Lower lobe of right lung (tissue), 2 donors: ENCODE results near the gene G3BP2. TPM values are rescaled to one million over a fixed set of nuclear protein-coding genes. Genes with fewer than 3 reads are reported as not detected.

Experiments
- ATAC-seq, 2 donors: fragments of 200-7000 bp; cut with Tn5 transposase; one replicate each; pipeline ENCODE4 v1.9.1; 2020 to 2022; ENCODE audit warnings: mild to moderate bottlenecking in 2 of 2, moderate library complexity in 2 of 2
- DNase-seq: peaks from one replicate; pipeline ENCODE4 v3.0.0-alpha.2; 2020
- H3K27ac ChIP-seq: fragments of 200-600 bp; one replicate; pipeline ENCODE4 v1.8.0; 2022
- H3K27me3 ChIP-seq: fragments of 200-600 bp; one replicate; pipeline ENCODE4 v1.8.0; 2022; ENCODE audit warnings: low read depth
- H3K36me3 ChIP-seq: fragments of 200-600 bp; one replicate; pipeline ENCODE4 v1.8.0; 2022; ENCODE audit warnings: mild to moderate bottlenecking
- H3K4me1 ChIP-seq: fragments of 200-600 bp; one replicate; pipeline ENCODE4 v1.8.0; 2022
- H3K4me3 ChIP-seq: fragments of 200-600 bp; one replicate; pipeline ENCODE4 v1.8.0; 2022; ENCODE audit warnings: mild to moderate bottlenecking
- H3K9me3 ChIP-seq: fragments of 200-600 bp; one replicate; pipeline ENCODE4 v1.8.0; 2022
- CTCF ChIP-seq: fragments of 200-600 bp; IDR thresholded peaks from one replicate; pipeline ENCODE4 v1.8.0; 2022; ENCODE audit warnings: antibody characterized with exemption, mild to moderate bottlenecking
- intact Hi-C: fragments of 100-400 bp; cut with DNase I; formaldehyde crosslinking; loops from one replicate; pipeline ENCODE4 v1.11.0; 2022
- total RNA-seq: library from RNA; stranded (reverse); fragmentation: NEBNext Ultra II Directional; extraction: Animal tissue kit (Norgen Biotek cat#: 25700); gene quantifications from one replicate; pipeline ENCODE4 v1.2.1, GENCODE V29; 2021
- donor health status: DM: no; HTN: yes; CAD: no; lungs with severe emphysema.

Gene G3BP2
- total RNA-seq, 1 donor from 2014 or later = 101 TPM

- intact Hi-C loops = no loop called here
- TF ChIP-seq CTCF = no peak
- no peaks in the 10 kb centered on the region for H3K36me3 ChIP-seq
- H3K27me3 ChIP-seq = no peaks in the 10 kb centered on the region
- no peak for ATAC-seq
- H3K27ac ChIP-seq = no peak overlapping the region
- H3K4me1 ChIP-seq = no peaks in the 10 kb centered on the region
- no peaks in the 10 kb centered on the region for H3K9me3 ChIP-seq
- DNase-seq = no peak
- H3K4me3 ChIP-seq = no peak overlapping the region
These were observed 67.3 kb downstream of the G3BP2 start for GRCh38 chr4:75605928-75606327.

GRCh38 chr4:75599647-75600046, 73.6 kb downstream of the G3BP2 start:
- no peak overlapping the region for H3K4me3 ChIP-seq

DNA sequence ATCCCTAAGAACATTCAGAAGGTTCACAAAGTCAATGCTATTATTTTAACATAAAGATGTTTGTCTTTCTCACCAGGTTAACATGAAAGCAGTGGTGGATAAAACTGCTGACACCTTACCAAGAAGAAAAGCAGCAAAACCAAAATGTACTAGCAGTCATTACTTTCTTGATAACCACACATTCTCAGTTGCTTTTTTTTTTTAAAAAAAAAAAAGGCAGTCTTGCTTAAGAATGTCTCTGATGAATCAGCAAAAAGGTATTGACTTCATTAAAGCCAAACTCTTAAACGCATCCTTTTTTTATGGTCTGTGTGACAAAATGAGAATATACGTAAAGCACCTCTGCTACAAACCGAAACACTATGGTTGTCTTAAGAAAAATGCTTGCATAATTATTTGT, 74.8 kb downstream of the G3BP2 start:
- Histone ChIP-seq H3K9me3 (no peaks in the 10 kb centered on the region), H3K27ac (no peak overlapping the region), H3K36me3 (no peaks in the 10 kb centered on the region), H3K4me1 (no peaks in the 10 kb centered on the region), H3K4me3 (no peak overlapping the region), H3K27me3 (no peaks in the 10 kb centered on the region)
- intact Hi-C loops = no loop called here
- DNase-seq = no peak
- no peak for TF ChIP-seq CTCF
- ATAC-seq = no peak

More at GRCh38 chr4:75599647-75600046, 73.6 kb downstream of the G3BP2 start:
- ATAC-seq (no peak), DNase-seq (no peak)
- H3K27ac ChIP-seq = no peak overlapping the region
- intact Hi-C loops = no loop called here
- H3K27me3 ChIP-seq = no peaks in the 10 kb centered on the region
- no peak for TF ChIP-seq CTCF
- no peaks in the 10 kb centered on the region for H3K4me1 ChIP-seq
- H3K36me3 ChIP-seq = no peaks in the 10 kb centered on the region
- H3K9me3 ChIP-seq = no peaks in the 10 kb centered on the region

DNA sequence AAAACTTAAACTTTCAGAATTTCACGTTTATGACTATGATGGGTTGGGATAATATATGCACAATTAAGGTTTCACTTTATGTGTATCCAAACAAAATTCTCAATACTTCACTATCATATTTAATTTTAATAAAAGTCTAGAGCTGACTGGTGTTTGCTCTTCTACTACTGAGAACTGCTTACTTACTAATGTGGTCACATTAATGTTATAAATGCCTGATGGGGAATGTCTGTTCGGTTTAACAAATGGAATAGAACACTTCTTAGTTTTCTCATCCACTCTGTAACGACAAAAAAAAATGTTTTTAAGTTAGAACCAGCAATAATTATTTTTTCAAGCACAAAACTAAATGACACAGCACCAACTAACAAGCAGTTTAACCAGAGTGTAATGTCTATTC, 77.2 kb downstream of the G3BP2 start:
- no peak overlapping the region for H3K27ac ChIP-seq
- H3K27me3 ChIP-seq = no peaks in the 10 kb centered on the region
- no peaks in the 10 kb centered on the region for H3K4me1 ChIP-seq
- ATAC-seq = no peak
- H3K9me3 ChIP-seq = no peaks in the 10 kb centered on the region
- DNase-seq = no peak
- no peak for TF ChIP-seq CTCF
- H3K4me3 ChIP-seq = no peak overlapping the region
- H3K36me3 ChIP-seq = no peaks in the 10 kb centered on the region
- intact Hi-C loops = no loop called here

- TF ChIP-seq CTCF = no peak
- Histone ChIP-seq H3K4me3 (no peak overlapping the region), H3K9me3 (no peaks in the 10 kb centered on the region), H3K36me3 (no peaks in the 10 kb centered on the region), H3K27ac (no peak overlapping the region), H3K4me1 (no peaks in the 10 kb centered on the region), H3K27me3 (no peaks in the 10 kb centered on the region)
- no peak for DNase-seq
- no peak for ATAC-seq
- intact Hi-C loops = no loop called here
These were observed 79.8 kb downstream of the G3BP2 start for GRCh38 chr4:75593393-75593792.

Other genes with a start within 250 kb of the G3BP2 start
- gene RCHY1, start 159.0 kb downstream of the G3BP2 start, total RNA-seq = 28.9 TPM
- 20.6 TPM for gene THAP6, start 158.9 kb downstream of the G3BP2 start, total RNA-seq
- gene ODAPH, start 117.3 kb downstream of the G3BP2 start, total RNA-seq = not detected
- 20.9 TPM for gene CDKL2, start 42.9 kb downstream of the G3BP2 start, total RNA-seq
- 55.6 TPM for gene USO1, start 51.2 kb upstream of the G3BP2 start, total RNA-seq
- gene PPEF2, start 229.0 kb upstream of the G3BP2 start, total RNA-seq = not detected